Muscle layer of duodenum (tissue), 2 donors: ENCODE measurements around the gene LSM8.
"Not testable (repeated sequence)": the region's sequence is repeated elsewhere in the genome, so short reads cannot be mapped to it uniquely, and the experiment has no call there.

Experiments used
- H3K27ac ChIP-seq: one replicate; pipeline ENCODE4 v1.7.0; 2013; ENCODE audit warnings: mild to moderate bottlenecking, low read length
- H3K27me3 ChIP-seq: one replicate; pipeline ENCODE4 v1.7.0; 2013; ENCODE audit warnings: low read depth, mild to moderate bottlenecking, control low read depth, low read length
- H3K36me3 ChIP-seq, 2 donors: one replicate each; pipeline ENCODE4 v1.7.0; 2013; ENCODE audit warnings: low read length in 2 of 2, control low read depth in 1 of 2, mild to moderate bottlenecking in 1 of 2; ENCODE audit not compliant: insufficient read depth in 2 of 2, control insufficient read depth in 1 of 2
- H3K4me1 ChIP-seq, 2 donors: one replicate each; pipeline ENCODE4 v1.7.0; 2013; ENCODE audit warnings: low read length in 2 of 2, mild to moderate bottlenecking in 2 of 2, control low read depth in 1 of 2, moderate library complexity in 1 of 2; ENCODE audit not compliant: insufficient read depth in 2 of 2, control insufficient read depth in 1 of 2
- H3K4me3 ChIP-seq, 2 donors: one replicate each; pipeline ENCODE4 v1.7.0; 2013; ENCODE audit warnings: low read length in 2 of 2, low read depth in 1 of 2, mild to moderate bottlenecking in 1 of 2
- H3K9me3 ChIP-seq, 2 donors: one replicate each; pipeline ENCODE4 v1.7.0; 2013; ENCODE audit warnings: low read length in 2 of 2, control low read depth in 1 of 2, mild to moderate bottlenecking in 1 of 2; ENCODE audit not compliant: control insufficient read depth in 1 of 2
- donor health status: healthy.

The LSM8 gene

GRCh38 chr7:118183786-118184564, at the start of gene LSM8:
TSS of gene LSM8 (plus strand) at chr7:118184164. CDS start at chr7:118184224, 60 bp downstream.
- Histone ChIP-seq H3K9me3 (no peaks in the 10 kb centered on the region), H3K36me3 (peaks cover 10 to 11% of the 10 kb centered on the region in 2 donors), H3K4me1 (peaks cover 7 to 23% of the 10 kb centered on the region in 2 donors), H3K27ac (peak within 1 kb of the TSS; percentile 99), H3K27me3 (no peaks in the 10 kb centered on the region), H3K4me3 (peak within 1 kb of the TSS; percentile 78 to 98)

- H3K9me3 ChIP-seq, H3K27me3 ChIP-seq, H3K4me3 ChIP-seq, H3K36me3 ChIP-seq, H3K27ac ChIP-seq, H3K4me1 ChIP-seq: not testable (repeated sequence)
These were observed 49.5 kb upstream of the LSM8 start for GRCh38 chr7:118134420-118134819.

- no peaks in the 10 kb centered on the region for H3K36me3 ChIP-seq
- H3K27ac ChIP-seq: no peak overlapping the region
- H3K9me3 ChIP-seq: no peaks in the 10 kb centered on the region
- H3K4me3 ChIP-seq: no peak overlapping the region
- H3K27me3 ChIP-seq: no peaks in the 10 kb centered on the region
- no peaks in the 10 kb centered on the region for H3K4me1 ChIP-seq
These were observed 43.5 kb upstream of the LSM8 start for GRCh38 chr7:118140468-118140867.

GRCh38 chr7:118142012-118142411, 42.0 kb upstream of the LSM8 start:
- H3K4me3 ChIP-seq: no peak overlapping the region
- H3K36me3 ChIP-seq: no peaks in the 10 kb centered on the region
- no peak overlapping the region for H3K27ac ChIP-seq
- H3K9me3 ChIP-seq: no peaks in the 10 kb centered on the region
- H3K27me3 ChIP-seq: no peaks in the 10 kb centered on the region
- H3K4me1 ChIP-seq: no peaks in the 10 kb centered on the region

- no peaks in the 10 kb centered on the region for H3K9me3 ChIP-seq
- no peaks in the 10 kb centered on the region for H3K36me3 ChIP-seq
- no peak overlapping the region for H3K27ac ChIP-seq
- no peaks in the 10 kb centered on the region for H3K27me3 ChIP-seq
- no peaks in the 10 kb centered on the region for H3K4me1 ChIP-seq
- H3K4me3 ChIP-seq: no peak overlapping the region
These were observed 35.0 kb upstream of the LSM8 start for GRCh38 chr7:118148930-118149329.

GRCh38 chr7:118149394-118149793, 34.6 kb upstream of the LSM8 start:
- no peaks in the 10 kb centered on the region for H3K27me3 ChIP-seq
- no peaks in the 10 kb centered on the region for H3K4me1 ChIP-seq
- no peaks in the 10 kb centered on the region for H3K36me3 ChIP-seq
- H3K9me3 ChIP-seq: no peaks in the 10 kb centered on the region
- no peak overlapping the region for H3K4me3 ChIP-seq
- H3K27ac ChIP-seq: no peak overlapping the region

GRCh38 chr7:118151671-118152070, 32.3 kb upstream of the LSM8 start:
- H3K27ac ChIP-seq: no peak overlapping the region
- H3K9me3 ChIP-seq: no peaks in the 10 kb centered on the region
- H3K27me3 ChIP-seq: no peaks in the 10 kb centered on the region
- H3K4me3 ChIP-seq: no peak overlapping the region
- no peaks in the 10 kb centered on the region for H3K4me1 ChIP-seq
- H3K36me3 ChIP-seq: no peaks in the 10 kb centered on the region

GRCh38 chr7:118152149-118152548, 31.8 kb upstream of the LSM8 start:
- no peaks in the 10 kb centered on the region for H3K36me3 ChIP-seq
- H3K9me3 ChIP-seq: no peaks in the 10 kb centered on the region
- no peaks in the 10 kb centered on the region for H3K4me1 ChIP-seq
- H3K27me3 ChIP-seq: no peaks in the 10 kb centered on the region
- H3K4me3 ChIP-seq: no peak overlapping the region
- H3K27ac ChIP-seq: no peak overlapping the region

GRCh38 chr7:118152654-118153053, 31.3 kb upstream of the LSM8 start:
- Histone ChIP-seq H3K27ac (no peak overlapping the region), H3K9me3 (no peaks in the 10 kb centered on the region), H3K4me3 (no peak overlapping the region), H3K4me1 (no peaks in the 10 kb centered on the region), H3K27me3 (no peaks in the 10 kb centered on the region), H3K36me3 (no peaks in the 10 kb centered on the region)

- H3K4me1 ChIP-seq: no peaks in the 10 kb centered on the region
- no peaks in the 10 kb centered on the region for H3K27me3 ChIP-seq
- no peaks in the 10 kb centered on the region for H3K9me3 ChIP-seq
- no peak overlapping the region for H3K27ac ChIP-seq
- H3K4me3 ChIP-seq: no peak overlapping the region
- H3K36me3 ChIP-seq: no peaks in the 10 kb centered on the region
These were observed 30.3 kb upstream of the LSM8 start for GRCh38 chr7:118153551-118154177.

- Histone ChIP-seq H3K27me3 (no peaks in the 10 kb centered on the region), H3K36me3 (no peaks in the 10 kb centered on the region), H3K9me3 (no peaks in the 10 kb centered on the region), H3K27ac (no peak overlapping the region), H3K4me3 (no peak overlapping the region), H3K4me1 (no peaks in the 10 kb centered on the region)
These were observed 25.2 kb upstream of the LSM8 start for GRCh38 chr7:118158766-118159165.

GRCh38 chr7:118169146-118169545, 14.8 kb upstream of the LSM8 start:
- no peaks in the 10 kb centered on the region for H3K4me1 ChIP-seq

More at GRCh38 chr7:118169146-118169545, 14.8 kb upstream of the LSM8 start:
- H3K27me3 ChIP-seq: no peaks in the 10 kb centered on the region
- H3K27ac ChIP-seq: no peak overlapping the region
- no peaks in the 10 kb centered on the region for H3K9me3 ChIP-seq
- H3K4me3 ChIP-seq: no peak overlapping the region
- H3K36me3 ChIP-seq: no peaks in the 10 kb centered on the region
